Neutrophil (primary cell): Measurements from ENCODE around the gene LRIG3.
"Not testable (repeated sequence)": the region's sequence is repeated elsewhere in the genome, so short reads cannot be mapped to it uniquely, and the experiment has no call there.

ENCODE experiments used
- H3K27ac ChIP-seq: fragments of 200-600 bp; sonication (generic); 2 replicates; pipeline ENCODE4 v1.5.1; 2016; ENCODE audit warnings: mild to moderate bottlenecking, moderate library complexity
- H3K27me3 ChIP-seq: fragments of 200-600 bp; sonication (generic); 2 replicates; pipeline ENCODE4 v1.6.0; 2016; ENCODE audit warnings: mild to moderate bottlenecking
- H3K36me3 ChIP-seq: fragments of 200-600 bp; sonication (generic); 2 replicates; pipeline ENCODE4 v1.5.1; 2017
- H3K4me1 ChIP-seq, 2 experiments: fragments of 200-600 bp in 1 of 2; sonication (generic) in 1 of 2; 1 replicate in 1 of 2; 2 replicates in 1 of 2; pipeline versions ENCODE4 v1.5.1 to v1.6.1; 2013 to 2016; ENCODE audit warnings: low read depth in 1 of 2, low read length in 1 of 2, mild to moderate bottlenecking in 1 of 2, moderate library complexity in 1 of 2; ENCODE audit not compliant: control insufficient read depth in 1 of 2, insufficient read depth in 1 of 2
- H3K4me3 ChIP-seq, 2 experiments: fragments of 200-600 bp in 1 of 2; sonication (generic) in 1 of 2; 1 replicate in 1 of 2; 2 replicates in 1 of 2; pipeline ENCODE4 v1.5.1; 2013 to 2016; ENCODE audit warnings: low read depth in 1 of 2, low read length in 1 of 2, mild to moderate bottlenecking in 1 of 2, moderate library complexity in 1 of 2
- H3K9me3 ChIP-seq: fragments of 200-600 bp; sonication (generic); 2 replicates; pipeline ENCODE4 v1.5.1; 2016
- CTCF ChIP-seq: fragments of 200-600 bp; sonication (generic); IDR thresholded peaks from 2 replicates; pipeline ENCODE4 v1.5.1; 2016; ENCODE audit warnings: antibody characterized with exemption

LRIG3 gene

GRCh38 chr12:58954002-58954401, 33.7 kb upstream of the LRIG3 start:
- Histone ChIP-seq H3K27me3 (no peaks in the 10 kb centered on the region), H3K27ac (no peak overlapping the region), H3K4me3 (no peak overlapping the region), H3K9me3 (no peaks in the 10 kb centered on the region), H3K4me1 (no peaks in the 10 kb centered on the region), H3K36me3 (no peaks in the 10 kb centered on the region)
- TF ChIP-seq CTCF: no peak

GRCh38 chr12:58950739-58951100, 30.4 kb upstream of the LRIG3 start:
- H3K4me1 ChIP-seq: no peaks in the 10 kb centered on the region
- TF ChIP-seq CTCF: no peak

GRCh38 chr12:58949954-58950738, 29.8 kb upstream of the LRIG3 start:
- not testable (repeated sequence) for H3K27ac ChIP-seq, H3K4me3 ChIP-seq, H3K36me3 ChIP-seq, H3K9me3 ChIP-seq, H3K27me3 ChIP-seq, H3K4me1 ChIP-seq

More at GRCh38 chr12:58950739-58951100, 30.4 kb upstream of the LRIG3 start:
- Histone ChIP-seq H3K27ac (no peak overlapping the region), H3K9me3 (no peaks in the 10 kb centered on the region), H3K27me3 (no peaks in the 10 kb centered on the region), H3K4me3 (no peak overlapping the region), H3K36me3 (no peaks in the 10 kb centered on the region)

GRCh38 chr12:58943079-58943478, 22.8 kb upstream of the LRIG3 start:
- no peak overlapping the region for H3K4me3 ChIP-seq

GRCh38 chr12:58942345-58942744, 22.0 kb upstream of the LRIG3 start:
- Histone ChIP-seq H3K4me3 (no peak overlapping the region), H3K36me3 (no peaks in the 10 kb centered on the region), H3K27ac (no peak overlapping the region), H3K4me1 (no peaks in the 10 kb centered on the region), H3K9me3 (no peaks in the 10 kb centered on the region), H3K27me3 (no peaks in the 10 kb centered on the region)
- TF ChIP-seq CTCF: no peak

More at GRCh38 chr12:58943079-58943478, 22.8 kb upstream of the LRIG3 start:
- Histone ChIP-seq H3K36me3 (no peaks in the 10 kb centered on the region), H3K4me1 (no peaks in the 10 kb centered on the region), H3K27ac (no peak overlapping the region), H3K27me3 (no peaks in the 10 kb centered on the region), H3K9me3 (no peaks in the 10 kb centered on the region)
- no peak for TF ChIP-seq CTCF

GRCh38 chr12:58939399-58940100, 19.2 kb upstream of the LRIG3 start:
- Histone ChIP-seq H3K9me3 (no peaks in the 10 kb centered on the region), H3K4me1 (no peaks in the 10 kb centered on the region), H3K27ac (no peak overlapping the region), H3K27me3 (no peaks in the 10 kb centered on the region), H3K4me3 (no peak overlapping the region), H3K36me3 (no peaks in the 10 kb centered on the region)
- TF ChIP-seq CTCF: no peak
